Measurements from ENCODE around the gene XDH.
A peak's percentile ranks its signal among the peaks of the same experiment; 100 is the strongest.

Gene XDH

GRCh38 chr2:31327505-31327904 is 87.0 kb downstream of the XDH start:
- DNase-seq = no peak

- DNase-seq = no peak
Measured at GRCh38 chr2:31324016-31324633, 90.4 kb downstream of the XDH start.

GRCh38 chr2:31322371-31322770 is 92.2 kb downstream of the XDH start:
- DNase-seq = no peak

GRCh38 chr2:31319406-31320175 is 95.0 kb downstream of the XDH start:
- peak; percentile 21 for DNase-seq

- DNase-seq = no peak
Measured at GRCh38 chr2:31318361-31319336, 95.9 kb downstream of the XDH start.

- no peak for DNase-seq
Measured at GRCh38 chr2:31317396-31317795, 97.1 kb downstream of the XDH start.

GRCh38 chr2:31314761-31315160 is 99.8 kb downstream of the XDH start:
- DNase-seq = no peak

- DNase-seq = no peak
Measured at GRCh38 chr2:31312898-31313297, 101.6 kb downstream of the XDH start.

GRCh38 chr2:31304816-31305215 is 109.7 kb downstream of the XDH start:
- DNase-seq = no peak

- no peak for DNase-seq
Measured at GRCh38 chr2:31302940-31303563, 111.5 kb downstream of the XDH start.

- no peak for DNase-seq
Measured at GRCh38 chr2:31300309-31300708, 114.2 kb downstream of the XDH start.

GRCh38 chr2:31299547-31299946 is 115.0 kb downstream of the XDH start:
- no peak for DNase-seq

- no peak for DNase-seq
Measured at GRCh38 chr2:31297751-31298150, 116.8 kb downstream of the XDH start.

GRCh38 chr2:31296641-31297287 is 117.8 kb downstream of the XDH start:
- DNase-seq = no peak

- DNase-seq = no peak
Measured at GRCh38 chr2:31294196-31294595, 120.3 kb downstream of the XDH start.

GRCh38 chr2:31287654-31288053 is 126.9 kb downstream of the XDH start:
- DNase-seq = no peak

GRCh38 chr2:31286961-31287550 is 127.5 kb downstream of the XDH start:
- DNase-seq = no peak

- no peak for DNase-seq
Measured at GRCh38 chr2:31286230-31286629, 128.3 kb downstream of the XDH start.

All from NCI-H1092 treated with DMSO at 0.1 percent for 48 hours (cell line).